Femur (tissue), 1 donor: ENCODE data around the gene MZF1.
A peak's percentile ranks its signal among the peaks of the same experiment; 100 is the strongest.
"Not testable (repeated sequence)": the region's sequence is repeated elsewhere in the genome, so short reads cannot be mapped to it uniquely, and the experiment has no call there.

Source experiments
- DNase-seq: peaks from one replicate; pipeline ENCODE4 v3.0.0-alpha.2; 2017

Gene MZF1

DNA sequence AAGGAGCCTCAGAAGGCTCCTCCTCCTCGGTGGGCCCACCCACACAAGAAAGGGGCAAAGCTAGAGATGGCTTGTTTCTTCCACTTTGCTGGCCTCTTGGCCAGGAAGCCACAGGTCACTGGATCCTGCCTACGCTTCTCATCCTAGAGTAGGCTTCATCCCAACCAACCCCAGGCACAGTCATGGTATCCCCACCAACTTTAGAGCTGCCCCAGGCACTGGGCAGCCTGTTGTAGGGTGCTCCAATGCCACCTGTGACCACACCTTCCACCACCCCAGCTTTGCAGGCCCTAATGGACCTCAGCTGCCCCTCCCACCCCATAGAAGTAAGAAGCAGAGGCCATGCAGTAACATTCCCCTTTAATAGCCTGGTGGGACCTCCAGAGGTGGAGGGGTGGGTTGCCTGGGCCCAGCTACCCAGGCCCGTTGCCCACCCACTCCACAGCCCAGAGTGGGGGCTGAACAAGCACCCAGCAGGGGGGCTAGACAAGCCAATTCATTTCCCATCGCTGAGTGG lies 17.7 kb downstream of the MZF1 start:
- no peak for DNase-seq

- peak; percentile 99 for DNase-seq
These were observed 18.4 kb downstream of the MZF1 start, which contains the start of gene CHMP2A for GRCh38 chr19:58554494-58555368. Gene CHMP2A (minus strand): TSS chr19:58555105. CDS start chr19:58554212, 893 bp downstream.

- no peak for DNase-seq
These were observed 19.2 kb downstream of the MZF1 start for GRCh38 chr19:58553799-58554493.

GRCh38 chr19:58552655-58553054 lies 20.5 kb downstream of the MZF1 start:
- no peak for DNase-seq

GRCh38 chr19:58551577-58552471 lies 21.3 kb downstream of the MZF1 start:
- DNase-seq: no peak

DNA sequence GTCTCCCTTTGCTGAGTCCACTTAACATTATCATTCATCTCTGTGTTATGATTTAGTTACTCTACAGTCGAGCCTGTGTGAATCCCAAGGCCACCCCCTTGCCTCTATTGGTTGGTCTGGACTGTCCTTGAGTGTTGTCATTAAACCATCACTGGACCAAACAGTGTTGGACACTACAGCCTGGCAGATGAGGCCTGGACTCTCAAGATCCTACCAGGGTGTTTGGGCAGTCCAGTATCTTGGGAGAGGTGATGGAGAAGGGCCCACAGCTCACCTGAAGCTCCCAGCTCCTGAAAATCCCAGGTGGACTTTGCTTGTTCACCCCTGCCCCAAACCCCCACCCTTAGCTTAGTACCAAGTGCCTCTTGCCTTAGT lies 22.0 kb downstream of the MZF1 start:
- DNase-seq: no peak

DNA sequence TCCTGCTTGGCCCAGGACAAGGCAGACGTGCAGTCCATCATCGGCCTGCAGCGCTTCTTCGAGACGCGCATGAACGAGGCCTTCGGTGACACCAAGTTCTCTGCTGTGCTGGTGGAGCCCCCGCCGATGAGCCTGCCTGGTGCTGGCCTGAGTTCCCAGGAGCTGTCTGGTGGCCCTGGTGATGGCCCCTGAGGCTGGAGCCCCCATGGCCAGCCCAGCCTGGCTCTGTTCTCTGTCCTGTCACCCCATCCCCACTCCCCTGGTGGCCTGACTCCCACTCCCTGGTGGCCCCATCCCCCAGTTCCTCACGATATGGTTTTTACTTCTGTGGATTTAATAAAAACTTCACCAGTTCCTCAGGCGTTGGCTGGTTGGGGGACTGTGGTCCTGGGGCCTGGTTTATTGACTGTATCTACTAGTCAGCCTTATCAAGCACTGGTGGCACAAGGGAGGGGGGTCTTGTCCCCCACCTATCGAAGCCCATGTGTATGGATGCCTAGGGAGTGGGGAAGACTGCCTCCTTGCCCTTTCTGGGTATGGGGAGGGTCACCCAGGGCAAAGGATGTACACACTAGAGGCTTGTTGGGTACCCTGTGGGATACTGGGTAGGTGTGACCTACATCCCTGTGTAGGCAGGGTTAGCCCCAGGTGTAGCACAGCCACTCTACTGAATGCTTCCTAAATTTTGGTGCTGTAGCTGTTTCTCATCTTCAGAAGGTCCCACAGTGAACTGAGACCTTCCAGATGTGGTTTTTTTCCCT lies 22.6 kb downstream of the MZF1 start:
- no peak for DNase-seq

DNA sequence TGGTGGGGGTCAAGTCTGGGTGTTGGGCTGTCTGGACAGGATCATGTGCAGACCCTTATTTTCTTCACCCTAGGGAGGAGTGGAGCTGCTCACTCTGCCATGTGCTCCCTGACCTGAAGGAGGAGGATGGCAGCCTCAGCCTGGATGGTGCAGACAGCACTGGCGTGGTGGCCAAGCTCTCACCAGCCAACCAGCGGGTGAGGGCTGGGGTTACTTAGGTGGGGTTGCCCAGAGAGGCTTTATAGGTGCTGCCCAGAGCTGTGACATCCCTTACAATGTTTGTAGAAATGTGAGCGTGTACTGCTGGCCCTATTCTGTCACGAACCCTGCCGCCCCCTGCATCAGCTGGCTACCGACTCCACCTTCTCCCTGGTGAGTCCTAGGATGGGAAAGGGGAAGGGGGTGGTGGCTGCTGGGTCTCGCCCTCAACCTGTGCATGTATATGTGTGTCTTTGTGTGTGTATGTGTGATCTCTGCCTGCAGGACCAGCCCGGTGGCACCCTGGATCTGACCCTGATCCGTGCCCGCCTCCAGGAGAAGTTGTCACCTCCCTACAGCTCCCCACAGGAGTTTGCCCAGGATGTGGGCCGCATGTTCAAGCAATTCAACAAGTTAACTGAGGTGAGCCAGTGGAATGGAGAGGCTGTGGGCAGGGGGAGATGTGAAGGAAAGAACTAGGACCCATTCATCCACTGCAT lies 23.3 kb downstream of the MZF1 start:
- no peak for DNase-seq

DNA sequence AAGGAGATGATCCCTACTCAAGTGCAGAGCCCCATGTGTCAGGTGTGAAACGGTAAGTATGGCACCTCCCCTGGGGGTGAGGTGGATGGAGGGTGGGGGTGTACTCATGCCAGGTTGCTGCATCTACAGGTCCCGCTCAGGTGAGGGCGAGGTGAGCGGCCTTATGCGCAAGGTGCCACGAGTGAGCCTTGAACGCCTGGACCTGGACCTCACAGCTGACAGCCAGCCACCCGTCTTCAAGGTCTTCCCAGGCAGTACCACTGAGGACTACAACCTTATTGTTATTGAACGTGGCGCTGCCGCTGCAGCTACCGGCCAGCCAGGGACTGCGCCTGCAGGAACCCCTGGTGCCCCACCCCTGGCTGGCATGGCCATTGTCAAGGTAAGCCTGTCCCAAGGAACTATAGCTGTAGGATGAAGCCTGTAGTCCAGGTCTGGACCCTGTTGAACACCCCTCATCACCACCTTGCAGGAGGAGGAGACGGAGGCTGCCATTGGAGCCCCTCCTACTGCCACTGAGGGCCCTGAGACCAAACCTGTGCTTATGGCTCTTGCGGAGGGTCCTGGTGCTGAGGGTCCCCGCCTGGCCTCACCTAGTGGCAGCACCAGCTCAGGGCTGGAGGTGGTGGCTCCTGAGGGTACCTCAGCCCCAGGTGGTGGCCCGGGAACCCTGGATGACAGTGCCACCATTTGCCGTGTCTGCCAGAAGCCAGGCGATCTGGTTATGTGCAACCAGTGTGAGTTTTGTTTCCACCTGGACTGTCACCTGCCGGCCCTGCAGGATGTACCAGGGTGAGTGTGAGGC lies 24.1 kb downstream of the MZF1 start:
- no peak for DNase-seq

DNA sequence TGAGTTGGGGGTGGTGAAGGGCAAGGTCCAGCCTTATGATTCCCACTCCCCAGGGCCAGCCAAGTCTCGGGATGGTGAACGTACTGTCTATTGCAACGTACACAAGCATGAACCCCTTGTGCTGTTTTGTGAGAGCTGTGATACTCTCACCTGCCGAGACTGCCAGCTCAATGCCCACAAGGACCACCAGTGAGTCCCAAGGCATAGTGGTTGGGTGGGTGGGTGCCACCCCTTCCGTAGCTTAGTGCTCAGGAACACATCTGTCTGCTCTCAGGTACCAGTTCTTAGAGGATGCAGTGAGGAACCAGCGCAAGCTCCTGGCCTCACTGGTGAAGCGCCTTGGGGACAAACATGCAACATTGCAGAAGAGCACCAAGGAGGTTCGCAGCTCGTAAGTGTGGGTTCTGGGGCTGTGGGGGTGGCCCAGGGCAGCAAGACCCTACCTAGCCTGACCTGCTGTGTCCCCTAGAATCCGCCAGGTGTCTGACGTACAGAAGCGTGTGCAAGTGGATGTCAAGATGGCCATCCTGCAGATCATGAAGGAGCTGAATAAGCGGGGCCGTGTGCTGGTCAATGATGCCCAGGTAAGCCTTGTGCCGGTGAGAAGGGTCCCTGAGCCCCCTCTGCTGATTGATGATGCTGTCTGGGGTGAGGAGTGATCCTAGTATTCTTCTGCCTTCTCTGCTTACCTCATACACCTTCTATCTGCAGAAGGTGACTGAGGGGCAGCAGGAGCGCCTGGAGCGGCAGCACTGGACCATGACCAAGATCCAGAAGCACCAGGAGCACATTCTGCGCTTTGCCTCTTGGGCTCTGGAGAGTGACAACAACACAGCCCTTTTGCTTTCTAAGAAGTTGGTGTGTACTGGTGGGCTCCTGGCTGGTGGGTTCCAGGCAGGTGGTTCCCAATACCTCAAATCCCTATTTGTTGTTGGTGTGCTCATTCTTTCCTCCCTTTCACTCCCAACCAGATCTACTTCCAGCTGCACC lies 25.5 kb downstream of the MZF1 start:
- no peak for DNase-seq

GRCh38 chr19:58546019-58546530 lies 27.1 kb downstream of the MZF1 start:
- DNase-seq: no peak

GRCh38 chr19:58545286-58546018 lies 27.7 kb downstream of the MZF1 start:
- DNase-seq: no peak

GRCh38 chr19:58544591-58545285 lies 28.4 kb downstream of the MZF1 start:
- no peak for DNase-seq

GRCh38 chr19:58543826-58544590 lies 29.1 kb downstream of the MZF1 start, which contains the start of gene TRIM28:
Gene TRIM28 (plus strand): TSS chr19:58544064. CDS start chr19:58544758, 694 bp downstream.
- peak; percentile 100 for DNase-seq

GRCh38 chr19:58542641-58543372 lies 30.3 kb downstream of the MZF1 start:
- not testable (repeated sequence) for DNase-seq

GRCh38 chr19:58539169-58539559 lies 34.0 kb downstream of the MZF1 start:
- not testable (repeated sequence) for DNase-seq
